ENCODE data around the gene PTPN14.
A peak's percentile ranks its signal among the peaks of the same experiment; 100 is the strongest.

Gene PTPN14

DNA sequence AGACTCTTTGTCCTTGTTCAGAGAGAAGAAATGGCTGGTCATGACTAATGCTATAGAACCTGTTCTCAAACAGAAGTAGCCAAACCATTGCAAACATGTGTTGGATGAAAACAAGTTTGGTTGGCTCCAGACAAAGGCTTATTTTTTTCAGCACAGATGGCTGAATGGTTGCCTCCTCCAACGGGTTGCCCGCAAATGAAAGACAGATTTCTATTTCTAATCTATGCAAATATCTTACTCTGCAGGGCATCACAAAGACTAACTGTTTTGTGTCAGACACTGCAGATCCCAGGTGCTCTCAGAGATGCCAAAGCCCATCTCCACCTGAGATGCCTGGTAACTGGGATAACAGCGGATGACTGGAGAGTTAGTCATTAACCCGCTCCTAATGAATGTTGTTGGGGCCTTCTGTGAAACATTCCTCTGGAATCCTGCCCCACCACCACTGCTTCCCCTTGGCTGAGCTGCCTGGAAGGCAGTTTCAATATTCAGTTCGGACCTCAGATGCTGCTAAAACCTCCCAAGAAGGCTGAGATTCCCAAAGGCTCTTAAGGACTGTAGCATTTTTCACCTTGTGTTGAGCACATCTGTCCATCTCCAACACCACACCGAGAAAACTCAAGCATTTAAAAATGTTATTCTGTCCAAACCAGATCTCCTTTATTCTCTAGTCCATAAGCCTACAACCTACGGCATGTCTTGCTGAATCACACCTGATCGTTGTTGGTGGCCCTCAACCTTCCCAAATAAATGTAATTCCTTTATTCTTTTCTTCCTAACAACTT, 104.4 kb downstream of the PTPN14 start:
- Histone ChIP-seq H3K4me1 (ENCODE audit: insufficient read depth, low read length) (peaks cover 56% of the 10 kb centered on the region), H3K9me3 (ENCODE audit: insufficient read depth, low read depth, low read length) (no peaks in the 10 kb centered on the region), H3K36me3 (ENCODE audit: insufficient read depth, low read depth, low read length) (no peaks in the 10 kb centered on the region), H3K4me3 (ENCODE audit: low read length) (peak overlapping the region; percentile 30), H3K27ac (ENCODE audit: low read length) (peak overlapping the region; percentile 88), H3K27me3 (ENCODE audit: insufficient read depth, low read length) (no peaks in the 10 kb centered on the region), H3K9ac (ENCODE audit: low read depth, low read length) (peak overlapping the region; percentile 46; the same call in 1 of the 2 replicates)

DNA sequence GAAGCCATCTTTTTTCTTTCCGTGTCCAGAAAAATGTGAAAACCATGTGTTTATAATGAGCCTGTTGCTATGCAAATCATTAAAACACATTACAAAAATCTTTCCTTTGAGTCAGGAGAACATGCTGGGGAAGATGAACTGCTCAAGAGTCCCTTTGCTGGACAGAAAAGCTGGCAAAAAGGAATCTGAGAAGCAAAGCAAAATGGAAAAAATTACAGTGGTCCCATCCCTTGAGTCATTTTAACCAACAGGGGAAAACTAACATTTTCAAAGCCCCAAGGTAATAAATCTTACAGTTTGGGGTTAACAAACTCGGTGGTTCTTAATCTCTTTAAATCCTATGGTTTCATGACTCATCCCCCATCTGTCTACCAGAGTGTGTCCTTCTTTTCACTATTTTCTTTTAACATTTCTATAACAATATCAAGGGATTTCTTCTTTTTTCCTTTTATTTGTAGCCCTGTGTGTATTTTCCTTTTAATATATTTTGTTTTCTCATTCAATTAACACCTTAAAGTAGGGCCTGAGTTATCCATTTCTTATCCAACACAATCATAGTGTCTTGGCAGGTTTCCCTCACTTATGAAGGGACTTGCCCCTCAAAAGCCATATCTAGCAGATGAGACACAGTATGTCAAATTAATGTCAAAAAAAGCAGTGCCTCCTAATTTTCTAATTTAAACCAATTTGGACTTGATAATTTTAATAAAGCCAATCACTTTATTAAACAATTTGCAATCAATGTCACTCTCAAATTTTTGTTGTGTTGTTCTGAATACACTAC, 105.4 kb downstream of the PTPN14 start:
- H3K27ac ChIP-seq (ENCODE audit: low read length), result peak overlapping the region; percentile 88
- no peak overlapping the region for H3K4me3 ChIP-seq (ENCODE audit: low read length)
- H3K9ac ChIP-seq (ENCODE audit: low read depth, low read length), result peak overlapping the region; percentile 21; the same call in 1 of the 2 replicates

DNA sequence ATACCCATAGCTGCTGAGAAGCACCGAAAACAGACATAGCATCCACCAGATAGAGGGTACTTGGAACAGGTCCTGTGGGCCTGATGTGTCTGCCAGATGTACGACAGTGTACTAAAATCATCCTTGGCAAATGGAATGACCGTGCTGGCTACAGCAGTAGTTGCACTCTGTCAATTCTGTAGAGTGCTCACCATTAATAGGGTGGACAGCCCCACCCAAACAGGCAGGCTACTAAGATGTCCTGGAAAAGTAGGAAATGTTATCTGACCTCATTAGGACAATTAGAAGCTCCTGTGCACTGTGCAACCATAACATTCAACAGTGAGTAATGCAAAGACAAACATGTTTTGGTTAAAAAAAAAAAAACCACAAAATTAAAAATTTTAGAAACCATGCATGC, 106.2 kb downstream of the PTPN14 start:
- H3K9me3 ChIP-seq (ENCODE audit: insufficient read depth, low read depth, low read length), result no peaks in the 10 kb centered on the region
- H3K9ac ChIP-seq (ENCODE audit: low read depth, low read length), result peak overlapping the region; percentile 21; the same call in 1 of the 2 replicates
- no peaks in the 10 kb centered on the region for H3K27me3 ChIP-seq (ENCODE audit: insufficient read depth, low read length)
- H3K4me1 ChIP-seq (ENCODE audit: insufficient read depth, low read length), result peaks cover 72% of the 10 kb centered on the region
- no peak overlapping the region for H3K4me3 ChIP-seq (ENCODE audit: low read length)
- H3K27ac ChIP-seq (ENCODE audit: low read length), result no peak overlapping the region
- no peaks in the 10 kb centered on the region for H3K36me3 ChIP-seq (ENCODE audit: insufficient read depth, low read depth, low read length)

More for the DNA sequence above, 105.4 kb downstream of the PTPN14 start:
- peaks cover 63% of the 10 kb centered on the region for H3K4me1 ChIP-seq (ENCODE audit: insufficient read depth, low read length)
- no peaks in the 10 kb centered on the region for H3K36me3 ChIP-seq (ENCODE audit: insufficient read depth, low read depth, low read length)
- no peaks in the 10 kb centered on the region for H3K27me3 ChIP-seq (ENCODE audit: insufficient read depth, low read length)
- H3K9me3 ChIP-seq (ENCODE audit: insufficient read depth, low read depth, low read length), result no peaks in the 10 kb centered on the region

DNA sequence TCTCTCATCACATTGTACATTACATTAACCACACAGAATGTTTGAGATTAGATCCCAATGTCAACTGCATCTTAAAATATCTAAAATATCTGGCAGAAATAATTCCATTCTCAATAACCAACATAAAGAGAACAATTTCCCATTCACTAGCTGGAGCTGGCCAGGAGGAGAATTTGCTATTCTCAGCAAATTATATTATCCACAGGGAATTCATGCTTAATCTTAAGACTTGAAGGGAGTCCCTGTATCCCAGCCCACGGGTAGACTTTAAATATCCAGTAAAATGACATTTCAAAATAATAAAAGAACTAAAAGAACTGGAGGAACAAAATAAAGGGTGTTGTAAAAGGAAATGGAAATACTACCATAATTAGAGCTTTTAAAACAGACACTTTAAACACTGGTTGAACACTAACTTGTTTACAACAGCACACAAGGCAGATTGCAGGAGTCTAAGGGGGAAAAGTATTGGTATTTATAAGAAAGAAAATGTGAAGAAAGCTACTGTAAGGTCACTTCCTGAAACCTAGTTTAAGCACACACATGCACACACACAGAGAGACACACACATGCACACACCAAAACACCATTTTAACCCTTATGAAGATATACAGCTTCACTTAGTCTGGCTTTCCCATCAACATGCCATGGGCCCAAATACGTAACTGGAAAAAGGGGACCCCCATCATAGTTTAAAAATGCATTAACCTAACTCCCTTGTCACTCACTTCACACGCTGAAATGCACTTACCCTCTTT, 107.0 kb downstream of the PTPN14 start:
- Histone ChIP-seq H3K9ac (ENCODE audit: low read depth, low read length) (peak overlapping the region; percentile 1; the same call in 1 of the 2 replicates), H3K4me3 (ENCODE audit: low read length) (no peak overlapping the region), H3K27me3 (ENCODE audit: insufficient read depth, low read length) (no peaks in the 10 kb centered on the region), H3K4me1 (ENCODE audit: insufficient read depth, low read length) (peaks cover 80% of the 10 kb centered on the region), H3K27ac (ENCODE audit: low read length) (no peak overlapping the region), H3K36me3 (ENCODE audit: insufficient read depth, low read depth, low read length) (no peaks in the 10 kb centered on the region), H3K9me3 (ENCODE audit: insufficient read depth, low read depth, low read length) (no peaks in the 10 kb centered on the region)

DNA sequence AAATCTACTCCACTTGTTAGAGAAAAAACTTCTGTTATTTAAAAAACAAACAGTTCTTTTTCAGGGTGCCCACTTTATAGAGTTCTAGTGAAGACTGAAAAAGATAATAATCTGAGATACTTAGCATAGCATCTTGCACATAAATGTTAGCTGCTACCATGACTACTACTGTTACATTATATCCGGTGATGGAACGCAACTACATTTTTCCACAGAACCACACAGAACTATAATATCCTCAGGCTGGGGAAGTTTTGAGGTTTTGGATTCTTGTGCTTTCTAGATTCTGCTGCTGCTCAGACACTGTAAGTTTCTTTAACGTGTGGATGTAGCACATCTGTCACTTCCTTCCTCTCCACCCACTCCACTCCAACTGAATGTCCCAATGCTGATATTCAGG, 110.3 kb downstream of the PTPN14 start:
- Histone ChIP-seq H3K4me3 (ENCODE audit: low read length) (no peak overlapping the region), H3K27ac (ENCODE audit: low read length) (no peak overlapping the region), H3K9me3 (ENCODE audit: insufficient read depth, low read depth, low read length) (no peaks in the 10 kb centered on the region), H3K27me3 (ENCODE audit: insufficient read depth, low read length) (no peaks in the 10 kb centered on the region), H3K4me1 (ENCODE audit: insufficient read depth, low read length) (peaks cover 74% of the 10 kb centered on the region), H3K9ac (ENCODE audit: low read depth, low read length) (peak overlapping the region; percentile 40; the same call in 1 of the 2 replicates), H3K36me3 (ENCODE audit: insufficient read depth, low read depth, low read length) (no peaks in the 10 kb centered on the region)

DNA sequence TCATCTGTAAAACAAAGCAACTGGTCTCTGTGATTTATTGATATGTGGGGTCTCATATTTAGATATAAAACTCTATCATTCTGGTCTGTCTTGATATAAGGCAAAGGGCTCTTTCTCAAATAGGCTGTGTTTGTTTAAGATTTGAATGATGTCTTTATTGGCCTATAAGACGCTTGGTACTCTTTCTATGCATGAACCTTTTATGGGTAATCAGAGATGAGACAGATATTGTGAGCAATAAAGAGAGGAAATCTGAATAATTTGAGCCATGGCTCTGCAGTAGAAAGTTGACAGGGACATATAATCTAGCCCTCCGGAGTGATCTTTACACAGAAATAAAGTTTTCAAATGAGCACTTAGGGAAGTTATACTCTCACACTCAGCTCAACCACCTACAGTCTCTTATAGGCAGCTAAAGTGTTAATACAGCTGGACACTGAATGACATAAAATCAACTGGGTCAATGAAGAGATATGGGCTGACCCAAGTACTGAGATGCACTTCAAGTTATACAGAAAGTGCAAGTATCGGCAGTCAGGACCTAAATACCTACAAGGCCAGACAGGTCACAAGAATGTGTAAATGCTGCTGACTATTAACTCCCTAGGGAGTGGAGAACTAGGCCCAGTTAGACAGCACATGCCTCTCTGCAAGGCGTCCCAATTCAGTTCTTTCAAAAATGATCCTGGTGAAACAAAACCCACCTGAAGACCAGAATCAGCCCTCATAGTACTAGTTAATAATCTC, 111.0 kb downstream of the PTPN14 start:
- Histone ChIP-seq H3K4me1 (ENCODE audit: insufficient read depth, low read length) (peaks cover 66% of the 10 kb centered on the region), H3K9ac (ENCODE audit: low read depth, low read length) (peak overlapping the region; percentile 55; the same call in 1 of the 2 replicates), H3K27ac (ENCODE audit: low read length) (peak overlapping the region; percentile 16), H3K9me3 (ENCODE audit: insufficient read depth, low read depth, low read length) (no peaks in the 10 kb centered on the region), H3K36me3 (ENCODE audit: insufficient read depth, low read depth, low read length) (no peaks in the 10 kb centered on the region), H3K27me3 (ENCODE audit: insufficient read depth, low read length) (no peaks in the 10 kb centered on the region), H3K4me3 (ENCODE audit: low read length) (no peak overlapping the region)

DNA sequence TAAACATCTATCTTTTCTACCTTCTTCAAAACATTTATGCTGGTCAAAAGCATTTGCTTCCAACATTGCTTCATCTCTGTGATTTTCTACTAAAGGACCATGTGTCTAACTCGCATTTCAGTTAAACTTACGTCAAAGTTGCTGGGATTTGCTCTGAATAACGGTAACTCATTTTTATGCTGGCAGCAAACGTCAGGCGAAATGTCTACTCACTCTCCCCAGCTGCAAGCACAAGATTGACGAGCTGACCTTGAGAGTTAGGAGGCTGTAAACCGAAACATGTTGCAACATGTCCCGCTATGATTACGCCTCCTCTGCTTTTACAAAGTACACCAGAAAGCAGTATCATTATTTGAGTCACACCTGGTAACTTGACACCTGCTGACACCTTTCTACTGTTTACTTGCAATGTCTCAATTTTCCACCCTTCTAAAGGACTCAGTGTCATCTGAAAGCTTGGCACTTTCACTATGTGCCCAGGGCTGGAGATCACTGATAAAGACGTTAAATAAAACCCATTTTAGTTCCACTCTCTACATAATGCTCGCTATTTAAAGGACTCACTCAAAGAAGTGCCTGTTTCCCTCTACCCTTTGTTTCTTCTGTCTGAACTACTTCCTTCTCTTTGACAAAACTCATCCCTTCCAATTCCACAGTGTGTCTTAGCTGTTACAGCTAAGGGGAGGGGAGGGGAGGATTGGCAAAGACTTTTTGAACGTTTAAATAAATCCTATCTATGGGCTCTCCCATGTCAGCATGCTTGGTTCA, 111.9 kb downstream of the PTPN14 start:
- Histone ChIP-seq H3K4me1 (ENCODE audit: insufficient read depth, low read length) (peaks cover 62% of the 10 kb centered on the region), H3K9me3 (ENCODE audit: insufficient read depth, low read depth, low read length) (no peaks in the 10 kb centered on the region), H3K4me3 (ENCODE audit: low read length) (no peak overlapping the region), H3K27ac (ENCODE audit: low read length) (peak overlapping the region; percentile 16), H3K9ac (ENCODE audit: low read depth, low read length) (peak overlapping the region; percentile 55; the same call in 1 of the 2 replicates), H3K27me3 (ENCODE audit: insufficient read depth, low read length) (no peaks in the 10 kb centered on the region), H3K36me3 (ENCODE audit: insufficient read depth, low read depth, low read length) (no peaks in the 10 kb centered on the region)

DNA sequence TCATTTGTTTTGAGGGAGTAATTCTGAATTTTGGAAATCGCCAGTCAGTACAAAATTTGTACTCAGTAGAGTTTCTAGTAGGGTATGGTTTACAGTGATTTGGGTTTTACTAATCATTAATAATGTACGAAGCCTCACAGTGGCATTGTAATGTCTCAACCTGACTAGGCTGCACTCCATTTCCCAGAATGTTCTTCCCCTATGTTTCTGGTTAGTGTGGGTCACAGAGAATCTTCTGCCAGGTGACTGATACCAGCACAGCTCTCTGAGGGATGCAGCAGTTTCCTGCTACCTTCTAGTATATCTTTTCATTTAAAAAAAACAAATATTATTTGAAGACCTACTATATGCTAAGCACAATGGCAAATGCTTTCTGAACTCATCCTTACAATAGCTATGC, 112.9 kb downstream of the PTPN14 start:
- Histone ChIP-seq H3K9ac (ENCODE audit: low read depth, low read length) (no peak overlapping the region), H3K36me3 (ENCODE audit: insufficient read depth, low read depth, low read length) (no peaks in the 10 kb centered on the region), H3K27ac (ENCODE audit: low read length) (no peak overlapping the region), H3K4me1 (ENCODE audit: insufficient read depth, low read length) (peaks cover 54% of the 10 kb centered on the region), H3K4me3 (ENCODE audit: low read length) (no peak overlapping the region), H3K27me3 (ENCODE audit: insufficient read depth, low read length) (no peaks in the 10 kb centered on the region), H3K9me3 (ENCODE audit: insufficient read depth, low read depth, low read length) (no peaks in the 10 kb centered on the region)

DNA sequence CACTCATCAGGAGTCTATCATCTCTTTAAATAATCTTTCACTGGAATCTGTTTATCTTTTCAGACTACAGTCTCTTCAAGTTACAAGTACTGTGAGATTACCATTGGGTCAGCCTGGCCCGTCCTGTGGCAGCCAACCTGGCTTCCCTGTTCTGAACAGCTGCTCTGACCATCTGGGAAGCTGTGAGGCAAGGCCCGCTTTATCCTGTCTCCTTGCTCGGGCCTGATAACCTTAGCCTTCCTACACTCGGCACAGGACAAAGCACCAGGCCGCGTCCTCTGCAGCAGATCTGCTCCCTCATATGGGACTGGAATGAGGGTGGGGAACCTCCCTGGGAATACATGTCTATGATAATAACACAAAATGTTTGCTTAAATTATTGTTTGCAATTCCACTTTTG, 113.3 kb downstream of the PTPN14 start:
- no peaks in the 10 kb centered on the region for H3K27me3 ChIP-seq (ENCODE audit: insufficient read depth, low read length)
- H3K27ac ChIP-seq (ENCODE audit: low read length), result no peak overlapping the region
- no peak overlapping the region for H3K9ac ChIP-seq (ENCODE audit: low read depth, low read length)

DNA sequence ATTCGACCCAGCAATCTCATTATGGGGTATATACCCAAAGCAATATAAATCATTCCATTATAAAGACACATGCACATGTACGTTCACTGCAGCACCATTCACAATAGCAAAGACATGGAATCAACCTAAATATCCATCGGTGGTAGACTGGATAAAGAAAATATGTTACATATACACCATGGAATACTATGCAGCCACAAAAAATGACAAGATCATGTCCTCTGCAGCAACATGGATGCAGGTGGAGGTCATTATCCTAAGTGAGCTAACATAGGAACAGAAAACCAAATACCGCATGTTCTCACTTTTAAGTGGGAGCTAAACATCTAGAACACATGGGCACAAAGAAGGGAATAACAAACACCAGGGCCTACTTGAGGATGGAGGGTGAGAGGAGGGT, 115.5 kb downstream of the PTPN14 start:
- Histone ChIP-seq H3K27me3 (ENCODE audit: insufficient read depth, low read length) (no peaks in the 10 kb centered on the region), H3K9ac (ENCODE audit: low read depth, low read length) (no peak overlapping the region), H3K36me3 (ENCODE audit: insufficient read depth, low read depth, low read length) (no peaks in the 10 kb centered on the region)

More for the DNA sequence above, 113.3 kb downstream of the PTPN14 start:
- no peaks in the 10 kb centered on the region for H3K9me3 ChIP-seq (ENCODE audit: insufficient read depth, low read depth, low read length)
- H3K36me3 ChIP-seq (ENCODE audit: insufficient read depth, low read depth, low read length), result no peaks in the 10 kb centered on the region
- H3K4me3 ChIP-seq (ENCODE audit: low read length), result no peak overlapping the region
- H3K4me1 ChIP-seq (ENCODE audit: insufficient read depth, low read length), result peaks cover 50% of the 10 kb centered on the region

More for the DNA sequence above, 115.5 kb downstream of the PTPN14 start:
- Histone ChIP-seq H3K4me3 (ENCODE audit: low read length) (no peak overlapping the region), H3K27ac (ENCODE audit: low read length) (no peak overlapping the region), H3K4me1 (ENCODE audit: insufficient read depth, low read length) (peaks cover 30% of the 10 kb centered on the region), H3K9me3 (ENCODE audit: insufficient read depth, low read depth, low read length) (no peaks in the 10 kb centered on the region)

Data from iPS-20b (cell line).